Upper lobe of left lung (tissue), 6 donors: ENCODE measurements around the gene EML4. TPM values are rescaled to one million over a fixed set of nuclear protein-coding genes. Genes with fewer than 3 reads are reported as not detected.
"Not testable (repeated sequence)": the region's sequence is repeated elsewhere in the genome, so short reads cannot be mapped to it uniquely, and the experiment has no call there.

Source experiments
- ATAC-seq, 2 donors: fragments of 200-7000 bp; cut with Tn5 transposase; one replicate each; pipeline ENCODE4 v1.9.1; 2022; ENCODE audit warnings: mild to moderate bottlenecking in 2 of 2, moderate library complexity in 2 of 2; ENCODE audit not compliant: low FRiP score in 2 of 2
- DNase-seq, 2 donors: peaks; one replicate each; pipeline ENCODE4 v3.0.0-alpha.2; 2019 to 2020
- H3K27ac ChIP-seq, 4 donors: fragments of 200-600 bp; sonication (generic); one replicate each; pipeline ENCODE4 v1.5.1; 2016 to 2019
- H3K27me3 ChIP-seq, 4 donors: fragments of 200-600 bp; sonication (generic); one replicate each; pipeline ENCODE4 v1.5.1; 2017 to 2019
- H3K36me3 ChIP-seq, 4 donors: fragments of 200-600 bp; sonication (generic); one replicate each; pipeline ENCODE4 v1.5.1; 2016 to 2019
- H3K4me1 ChIP-seq, 4 donors: fragments of 200-600 bp; sonication (generic); one replicate each; pipeline ENCODE4 v1.5.1; 2018 to 2019
- H3K4me3 ChIP-seq, 4 donors: fragments of 200-600 bp; sonication (generic); one replicate each; pipeline ENCODE4 v1.5.1; 2017 to 2019; ENCODE audit warnings: mild to moderate bottlenecking in 2 of 4, moderate library complexity in 1 of 4
- H3K9me3 ChIP-seq, 4 donors: fragments of 200-600 bp; sonication (generic); one replicate each; pipeline ENCODE4 v1.5.1; 2018 to 2019
- EP300 ChIP-seq, 4 donors: sonication (generic); formaldehyde crosslinking; IDR thresholded peaks; one replicate each; pipeline ENCODE4 v1.5.1; 2017; ENCODE audit warnings: antibody characterized with exemption in 4 of 4, control low read depth in 2 of 4
- POLR2A ChIP-seq, 4 donors: fragments of 450-650 bp; IDR thresholded peaks; one replicate each; pipeline ENCODE4 v1.5.1; 2016 to 2017; ENCODE audit warnings: antibody characterized with exemption in 4 of 4, mild to moderate bottlenecking in 2 of 4
- POLR2AphosphoS5 ChIP-seq, 2 donors: sonication (generic); formaldehyde crosslinking; IDR thresholded peaks; one replicate each; pipeline ENCODE4 v1.5.1; 2017; ENCODE audit warnings: antibody characterized with exemption in 2 of 2
- WGBS, 2 donors: methylation state at CpG; one replicate each; pipeline ENCODE4 v1.1.5; 2017 to 2018; 5-methylcytosine and 5-hydroxymethylcytosine counted together
- total RNA-seq, 6 donors: library from RNA; depleted of rRNA in 4 of 6; stranded (reverse); fragments of >200 nt in 4 of 6; gene quantifications; one replicate each; pipeline versions ENCODE4 v1.1.0 to v1.2.1, GENCODE V29; 2016 to 2021
- TF ChIP-seq, protein P1 (sequence below), 6 experiments: fragments of 450-650 bp in 4 of 6; fragments of 200-600 bp in 2 of 6; sonication (generic) in 2 of 6; IDR thresholded peaks; one replicate each; pipeline ENCODE4 v1.5.1; 2016 to 2019; ENCODE audit warnings: antibody characterized with exemption in 6 of 6
- donor health status: DM: no; HTN: no; CAD: no; lungs with moderate emphysema.
- donor health status: DM: no; HTN: yes; CAD: no; lungs with severe emphysema.

Gene EML4
- total RNA-seq, 6 donors from 2014 or later: 42.7 to 96.9 (median 62.0) TPM

DNA sequence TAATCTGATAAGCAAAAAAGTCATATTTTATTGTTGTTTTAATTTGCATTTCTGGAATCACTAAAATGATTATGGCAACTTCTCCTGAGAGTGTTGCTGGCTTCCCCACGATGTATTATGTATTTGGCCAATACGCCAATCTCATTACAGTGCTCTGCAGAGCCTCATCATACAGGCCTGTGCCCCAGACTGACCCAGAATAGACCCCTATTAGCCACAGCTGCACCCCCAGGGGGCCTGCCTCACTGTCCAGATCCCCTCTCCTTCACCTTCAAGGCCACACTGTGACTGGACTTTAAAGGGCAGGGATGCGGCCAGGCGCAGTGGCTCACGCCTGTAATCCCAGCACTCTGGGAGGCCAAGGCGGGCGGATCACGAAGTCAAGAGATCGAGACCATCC is 209.3 kb downstream of the EML4 start:
- Histone ChIP-seq H3K4me1 (no peaks in the 10 kb centered on the region), H3K9me3 (no peaks in the 10 kb centered on the region), H3K27me3 (no peaks in the 10 kb centered on the region), H3K4me3 (no peak overlapping the region), H3K36me3 (no peaks in the 10 kb centered on the region), H3K27ac (no peak overlapping the region)
- ATAC-seq (no peak), DNase-seq (peak in 1 of 2 donors; percentile 28)
- WGBS, 2 donors: 93 to 97% methylated on average over 8 to 9 of the region's 9 CpGs
- TF ChIP-seq POLR2AphosphoS5 (IDR thresholded peaks at IDR 0.05): no peak
- TF ChIP-seq EP300 (IDR thresholded peaks at IDR 0.05): no peak
- no peak for TF ChIP-seq POLR2A (IDR thresholded peaks at IDR 0.05)
- TF ChIP-seq, protein P1, sequence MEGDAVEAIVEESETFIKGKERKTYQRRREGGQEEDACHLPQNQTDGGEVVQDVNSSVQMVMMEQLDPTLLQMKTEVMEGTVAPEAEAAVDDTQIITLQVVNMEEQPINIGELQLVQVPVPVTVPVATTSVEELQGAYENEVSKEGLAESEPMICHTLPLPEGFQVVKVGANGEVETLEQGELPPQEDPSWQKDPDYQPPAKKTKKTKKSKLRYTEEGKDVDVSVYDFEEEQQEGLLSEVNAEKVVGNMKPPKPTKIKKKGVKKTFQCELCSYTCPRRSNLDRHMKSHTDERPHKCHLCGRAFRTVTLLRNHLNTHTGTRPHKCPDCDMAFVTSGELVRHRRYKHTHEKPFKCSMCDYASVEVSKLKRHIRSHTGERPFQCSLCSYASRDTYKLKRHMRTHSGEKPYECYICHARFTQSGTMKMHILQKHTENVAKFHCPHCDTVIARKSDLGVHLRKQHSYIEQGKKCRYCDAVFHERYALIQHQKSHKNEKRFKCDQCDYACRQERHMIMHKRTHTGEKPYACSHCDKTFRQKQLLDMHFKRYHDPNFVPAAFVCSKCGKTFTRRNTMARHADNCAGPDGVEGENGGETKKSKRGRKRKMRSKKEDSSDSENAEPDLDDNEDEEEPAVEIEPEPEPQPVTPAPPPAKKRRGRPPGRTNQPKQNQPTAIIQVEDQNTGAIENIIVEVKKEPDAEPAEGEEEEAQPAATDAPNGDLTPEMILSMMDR (IDR thresholded peaks at IDR 0.05): no peak

- 96 to 99% methylated on average over 7 of the region's 7 CpGs for WGBS, 2 donors
- H3K27ac ChIP-seq: not testable (repeated sequence)
These were observed 210.9 kb downstream of the EML4 start for GRCh38 chr2:42380026-42380425.

GRCh38 chr2:42382144-42382543 is 213.0 kb downstream of the EML4 start:
- DNase-seq: no peak
- no peak overlapping the region for H3K4me3 ChIP-seq
- no peak for ATAC-seq
- H3K9me3 ChIP-seq: no peaks in the 10 kb centered on the region
- no peaks in the 10 kb centered on the region for H3K27me3 ChIP-seq
- 68 to 82% methylated on average over 3 to 4 of the region's 4 CpGs for WGBS, 2 donors
- no peaks in the 10 kb centered on the region for H3K4me1 ChIP-seq
- H3K27ac ChIP-seq: no peak overlapping the region
- TF ChIP-seq POLR2AphosphoS5 (IDR thresholded peaks at IDR 0.05): no peak
- TF ChIP-seq POLR2A (IDR thresholded peaks at IDR 0.05): no peak
- no peak for TF ChIP-seq EP300 (IDR thresholded peaks at IDR 0.05)
- TF ChIP-seq, protein P1 (IDR thresholded peaks at IDR 0.05): no peak
- no peaks in the 10 kb centered on the region for H3K36me3 ChIP-seq

More at GRCh38 chr2:42380026-42380425, 210.9 kb downstream of the EML4 start:
- not testable (repeated sequence) for H3K36me3 ChIP-seq, H3K4me3 ChIP-seq, H3K4me1 ChIP-seq, H3K9me3 ChIP-seq, ATAC-seq, H3K27me3 ChIP-seq, DNase-seq

Other genes with a start within 250 kb of the EML4 start
- gene PKDCC, start 121.3 kb upstream of the EML4 start, total RNA-seq: 100 to 1,000 TPM in 3 of 6 donors, 10 to 100 TPM in 3; 65.0 to 156 (median 95.9) TPM
- 100 to 1,000 TPM in 2 of 6 donors, 10 to 100 TPM in 4; 57.0 to 123 (median 85.7) TPM for gene COX7A2L, start 191.9 kb downstream of the EML4 start, total RNA-seq